Myocyte (in vitro differentiated cells): ENCODE data around the gene TARBP1. TPM values are rescaled to one million over a fixed set of nuclear protein-coding genes. Genes with fewer than 3 reads are reported as not detected.
"Not testable (repeated sequence)": the region's sequence is repeated elsewhere in the genome, so short reads cannot be mapped to it uniquely, and the experiment has no call there.

Experiments used
- DNase-seq: peaks from one replicate; pipeline ENCODE4 v3.0.0-alpha.2; 2012; ENCODE audit warnings: low read depth
- total RNA-seq: library from RNA; depleted of rRNA; stranded (reverse); fragments of >200 nt; gene quantifications from 2 replicates; pipeline ENCODE4 v1.2.3, GENCODE V29; 2014

Gene TARBP1
- total RNA-seq, 1 donor from 2014 or later, result 14.8 TPM

DNA sequence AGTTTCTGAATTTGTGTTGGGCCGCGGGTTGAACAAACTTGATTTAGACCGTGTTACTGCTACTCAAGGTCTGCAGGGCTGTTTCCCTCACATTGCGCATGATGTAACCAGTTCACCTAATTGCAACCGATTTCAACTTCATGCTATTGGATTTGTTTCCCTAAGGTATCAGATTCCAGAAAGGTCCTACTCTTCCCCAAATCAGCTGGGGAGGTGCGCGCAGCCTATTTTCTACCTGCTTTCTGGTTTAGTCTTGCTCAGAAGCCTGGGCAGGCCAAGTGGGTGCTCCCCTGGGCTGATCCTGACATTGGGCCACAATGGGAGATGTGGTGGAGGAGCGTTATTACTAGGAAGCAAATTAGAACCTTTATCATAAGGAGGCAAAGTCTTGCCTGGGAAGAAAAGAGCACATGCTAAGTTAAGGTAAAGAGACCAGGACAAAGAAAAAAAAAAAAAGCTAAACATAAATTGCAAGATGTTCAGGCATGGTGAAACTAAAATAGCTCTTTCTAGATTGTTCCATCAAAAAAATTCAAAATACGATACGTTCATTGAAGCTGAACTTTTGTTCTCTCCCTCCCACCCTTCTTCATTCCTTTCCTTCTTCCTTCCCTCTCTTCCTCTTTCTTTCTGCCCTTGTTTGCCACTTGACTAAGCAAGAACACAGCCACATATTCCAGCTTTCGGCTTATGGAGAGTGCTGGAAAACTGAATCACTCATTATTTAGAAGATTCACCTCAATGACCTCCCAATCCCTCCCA is 28.8 kb upstream of the TARBP1 start:
- DNase-seq, result no peak

DNA sequence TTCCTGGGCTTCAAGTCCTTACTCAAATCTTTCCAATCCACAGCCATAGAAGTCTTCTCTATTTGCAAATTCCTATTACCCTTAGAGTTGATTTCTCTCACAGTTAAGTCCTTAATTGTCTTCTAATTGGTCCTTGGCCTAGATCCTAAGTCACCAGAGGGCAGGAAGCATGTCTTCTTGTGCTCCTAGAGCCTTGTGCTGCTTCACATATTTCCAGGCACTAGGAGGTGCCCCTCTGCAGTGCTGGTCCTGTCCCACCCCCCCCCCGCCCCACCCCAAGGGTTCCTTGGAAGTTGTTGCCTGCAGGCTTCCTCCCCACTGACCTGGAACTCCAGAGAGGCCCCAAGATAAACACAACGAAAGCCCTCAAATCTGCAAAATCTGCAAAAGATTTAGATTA is 28.1 kb upstream of the TARBP1 start:
- DNase-seq, result no peak

DNA sequence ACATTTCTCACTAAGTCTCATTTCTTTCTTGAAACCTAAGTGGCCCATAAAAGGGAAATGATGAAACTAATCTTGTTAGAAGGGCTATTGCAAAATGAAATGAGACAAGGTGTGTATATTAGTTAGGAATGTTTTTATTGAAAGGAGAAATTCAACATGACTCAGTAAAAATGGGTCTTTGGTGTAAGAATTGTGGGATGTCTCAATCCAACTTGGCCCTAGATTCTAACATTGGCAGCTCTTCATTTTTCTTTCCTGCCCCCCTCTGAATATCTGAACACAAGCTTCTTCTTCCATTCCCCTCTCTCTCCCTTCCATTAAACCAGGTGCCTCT is 26.8 kb upstream of the TARBP1 start:
- no peak for DNase-seq

DNA sequence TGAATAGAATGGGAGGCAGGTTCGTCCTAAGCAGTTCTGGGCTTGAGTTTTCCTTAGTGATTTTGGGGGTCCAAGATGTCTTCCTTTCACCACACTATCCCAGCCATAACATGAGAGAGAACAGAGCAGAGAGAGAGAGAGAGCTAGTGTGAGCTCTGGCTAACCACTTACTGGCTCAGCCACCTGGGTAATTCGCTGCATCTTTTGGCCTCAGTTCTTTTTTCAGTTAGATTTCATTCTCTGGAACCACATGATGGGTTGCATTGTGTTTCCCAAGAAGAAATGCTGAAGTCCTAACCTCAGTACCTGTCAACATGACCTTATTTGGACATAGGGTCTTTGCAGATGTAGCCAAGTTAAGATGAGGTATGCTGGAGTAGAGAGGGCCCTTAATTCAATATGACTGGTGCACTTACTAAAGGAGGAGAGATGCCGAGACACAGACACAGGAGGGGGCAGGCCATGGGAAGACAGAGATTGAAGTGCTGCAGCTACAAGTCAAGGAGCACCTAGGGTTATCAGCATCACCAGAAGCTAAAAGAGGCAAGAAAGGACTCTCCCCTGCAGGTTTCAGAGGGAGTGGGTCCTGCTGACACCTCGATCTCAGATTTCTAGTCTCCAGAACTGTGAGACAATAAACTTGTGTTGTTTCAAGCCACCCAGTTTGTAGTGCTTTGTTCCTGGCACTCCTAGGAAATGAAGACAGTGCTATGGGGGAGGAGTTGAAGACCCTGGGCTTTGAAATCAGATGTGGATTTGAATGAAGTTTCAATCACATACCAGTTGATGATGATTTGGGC is 26.2 kb upstream of the TARBP1 start:
- no peak for DNase-seq

DNA sequence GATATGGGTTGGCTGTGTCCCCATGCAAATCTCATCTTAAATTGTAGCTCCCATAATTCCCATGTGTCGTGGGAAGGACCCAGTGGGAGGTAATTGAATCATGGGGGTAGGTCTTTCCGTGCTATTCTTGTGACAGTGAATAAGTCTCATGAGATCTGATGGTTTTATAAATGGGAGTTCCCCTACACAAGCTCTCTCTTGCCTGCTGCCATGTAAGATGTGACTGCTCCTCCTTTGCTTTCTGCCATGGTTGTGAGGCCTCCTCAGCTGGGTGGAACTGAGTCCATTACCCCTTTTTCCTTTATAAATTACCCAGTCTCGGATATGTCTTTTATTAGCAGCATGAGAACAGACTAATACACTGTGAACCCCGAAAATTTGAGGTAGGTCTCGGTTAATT is 25.3 kb upstream of the TARBP1 start:
- not testable (repeated sequence) for DNase-seq

DNA sequence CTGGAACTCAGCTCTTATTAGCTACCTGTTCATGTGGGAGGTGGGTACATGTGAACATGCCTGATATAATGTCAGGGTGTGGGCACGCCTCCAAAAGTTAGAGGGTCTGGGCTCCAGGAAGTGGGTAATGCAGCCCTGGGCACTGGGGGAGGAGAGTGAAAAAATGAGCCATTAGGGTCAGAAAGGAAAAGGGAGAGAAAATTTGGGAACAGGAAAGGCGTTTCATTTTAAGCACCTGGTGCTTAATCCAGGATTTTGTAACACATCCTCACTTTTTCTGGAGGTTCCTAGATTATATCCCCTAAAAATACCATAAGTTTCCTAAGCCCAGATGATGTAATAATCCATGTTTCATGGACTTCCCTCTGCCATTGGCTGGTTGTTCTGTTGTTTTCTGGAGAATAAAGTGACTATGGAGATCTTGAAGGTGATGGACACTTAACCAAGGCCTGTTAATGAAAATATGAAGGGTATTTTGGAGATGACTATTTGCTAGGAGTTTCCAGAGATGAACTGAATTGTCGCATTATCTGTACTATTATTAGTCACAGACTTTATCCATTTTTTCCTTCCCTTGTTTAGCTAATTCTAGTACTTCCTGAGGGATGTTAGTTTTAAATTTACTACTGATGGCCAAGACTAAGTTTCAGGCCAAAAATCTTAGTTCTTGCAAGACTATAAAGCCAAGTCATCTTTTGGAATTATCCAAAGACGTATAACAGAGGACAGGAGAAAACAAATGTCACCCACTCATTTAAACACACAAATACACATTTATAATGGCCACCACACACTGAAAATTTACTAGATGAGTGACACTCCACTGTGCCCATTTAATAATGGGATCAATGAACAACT is 24.4 kb upstream of the TARBP1 start:
- no peak for DNase-seq

DNA sequence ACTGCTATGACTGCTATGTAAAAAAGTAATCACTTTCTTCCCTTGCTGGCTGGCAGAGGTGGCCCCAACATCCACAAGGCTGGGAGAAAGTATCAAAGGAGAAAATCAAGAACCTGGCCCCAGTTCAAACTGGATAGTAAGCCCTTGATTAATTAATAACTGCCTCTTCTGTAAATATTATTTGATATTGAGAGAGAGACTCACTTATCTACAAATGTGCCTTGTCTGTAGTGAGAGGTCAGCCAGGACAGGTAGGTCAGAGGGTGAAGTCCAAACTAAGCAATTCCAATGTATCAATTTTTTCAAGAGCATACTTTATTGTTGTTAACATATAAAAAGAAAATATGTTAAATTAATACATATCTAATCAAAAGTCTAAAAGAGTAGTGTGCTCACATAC is 23.8 kb upstream of the TARBP1 start:
- DNase-seq, result no peak

DNA sequence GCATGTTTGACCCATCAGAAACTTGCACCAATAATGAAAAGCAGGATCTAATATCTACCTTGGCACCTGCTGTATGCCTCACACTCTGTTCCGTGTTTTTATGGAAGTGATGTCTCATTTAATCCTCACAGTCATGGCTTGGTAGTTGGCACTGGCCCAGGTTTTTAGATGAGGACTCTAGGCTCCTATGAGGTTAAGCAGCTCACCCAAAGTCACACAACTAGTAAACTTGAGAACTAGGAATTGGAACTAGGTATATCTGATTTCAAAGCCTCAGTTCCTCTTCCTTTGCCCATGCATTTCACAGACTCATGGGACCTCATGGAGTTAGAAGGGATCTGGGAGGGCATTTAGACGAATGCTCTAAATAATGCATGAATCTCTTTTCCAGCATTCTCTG is 21.3 kb upstream of the TARBP1 start:
- DNase-seq, result peak; percentile 60

DNA sequence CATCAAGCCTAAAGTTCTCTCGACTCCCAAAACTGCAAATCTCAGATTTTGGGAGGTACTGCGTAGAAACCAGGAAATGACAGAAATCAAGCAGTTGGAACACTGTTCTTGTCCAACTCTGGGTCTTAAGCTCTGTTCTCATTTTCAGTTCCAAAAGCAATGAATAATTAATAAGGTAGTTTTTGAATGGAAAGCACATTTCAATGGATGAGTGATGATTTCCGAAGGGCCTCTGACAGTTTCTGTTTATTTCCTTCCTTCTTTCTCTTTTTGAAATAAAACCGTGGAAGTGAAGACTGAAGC is 20.9 kb upstream of the TARBP1 start:
- DNase-seq, result no peak

DNA sequence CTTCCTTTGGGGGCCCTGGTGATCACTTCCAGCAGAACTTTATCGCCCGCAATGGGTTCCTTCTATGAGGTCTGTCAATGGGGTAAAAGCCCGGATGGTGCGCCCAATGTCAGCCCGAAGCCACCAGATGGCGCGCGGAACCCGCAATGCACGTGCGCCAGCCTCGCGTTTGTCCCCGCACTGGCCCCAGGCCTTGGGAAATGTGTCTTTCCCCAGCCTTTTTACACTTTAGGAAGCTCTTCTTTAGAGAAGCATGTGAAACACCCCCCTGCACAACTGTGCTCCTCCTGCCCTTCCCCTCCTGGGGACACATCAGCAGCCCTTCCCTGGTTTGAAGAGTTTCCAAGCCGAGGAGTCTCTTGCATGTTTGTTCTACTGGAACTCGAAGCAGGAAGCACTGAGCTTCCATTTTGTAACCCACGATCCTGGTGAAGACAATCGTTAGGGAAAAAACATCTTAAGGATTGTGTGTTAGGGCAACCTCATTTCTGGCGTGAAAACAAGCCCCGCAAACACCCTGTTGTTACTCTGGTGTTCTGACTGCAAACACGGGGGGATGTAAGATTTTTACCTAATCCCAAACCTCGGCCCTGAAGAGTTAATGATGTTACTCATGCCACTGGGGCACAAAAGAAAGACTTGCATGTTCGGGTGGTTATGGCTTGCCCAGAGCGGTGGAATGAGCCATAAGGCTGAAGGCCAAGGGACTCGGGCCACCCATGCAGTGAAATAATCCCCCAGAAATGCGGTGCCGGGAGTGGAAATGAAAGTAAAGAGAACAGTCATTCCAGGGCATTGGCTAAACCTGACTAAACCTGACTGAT is 20.4 kb upstream of the TARBP1 start:
- peak; percentile 89 for DNase-seq

DNA sequence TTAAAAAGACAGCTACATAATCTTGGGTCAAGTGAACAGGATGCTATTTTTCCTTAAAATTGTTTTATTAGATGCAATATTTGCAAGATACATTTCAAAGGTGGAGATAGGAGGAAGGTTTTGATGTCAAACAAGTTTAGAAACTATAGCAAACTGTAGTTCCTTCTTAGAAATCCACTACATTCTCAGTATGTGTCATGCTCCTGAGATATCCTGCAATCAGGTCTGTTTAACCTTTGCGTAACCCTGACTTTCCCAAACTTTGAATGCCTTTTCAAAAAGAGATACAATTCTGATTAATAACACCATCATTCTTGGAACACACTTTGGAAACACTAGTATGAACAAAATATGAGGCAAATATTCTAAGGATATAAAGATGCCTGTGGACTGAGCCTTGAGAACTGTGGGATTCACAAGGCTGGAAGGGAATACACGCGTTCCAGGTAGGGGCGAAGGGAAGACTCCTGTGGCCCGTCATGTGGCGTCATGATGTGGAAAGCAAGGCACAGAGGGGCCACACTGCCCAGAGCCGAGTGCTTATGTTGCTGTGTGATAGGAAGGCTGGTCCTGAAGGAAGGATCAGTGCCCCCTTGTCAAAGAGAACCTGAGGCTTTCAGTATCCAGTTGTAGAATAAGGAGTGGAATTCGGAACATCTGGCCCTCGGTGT is 19.6 kb upstream of the TARBP1 start:
- DNase-seq, result no peak

DNA sequence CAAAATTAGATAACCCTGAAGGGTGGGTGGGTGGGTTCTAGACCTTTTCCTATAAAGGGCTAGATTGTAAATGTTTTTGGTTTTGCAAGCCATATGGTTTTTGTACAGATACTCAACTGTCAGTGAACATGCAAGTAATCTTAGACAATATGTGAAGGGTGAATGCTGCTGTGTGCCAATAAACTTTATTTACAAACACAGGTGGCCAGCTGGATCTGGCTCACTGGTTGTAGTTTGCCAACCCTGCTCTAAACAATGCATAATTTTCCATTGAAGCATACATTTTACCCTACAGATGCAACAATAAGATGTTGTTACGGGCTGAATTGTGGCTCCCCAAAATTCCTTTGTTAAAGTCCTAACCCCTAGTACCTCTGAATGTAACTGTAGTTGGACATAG is 18.6 kb upstream of the TARBP1 start:
- no peak for DNase-seq

DNA sequence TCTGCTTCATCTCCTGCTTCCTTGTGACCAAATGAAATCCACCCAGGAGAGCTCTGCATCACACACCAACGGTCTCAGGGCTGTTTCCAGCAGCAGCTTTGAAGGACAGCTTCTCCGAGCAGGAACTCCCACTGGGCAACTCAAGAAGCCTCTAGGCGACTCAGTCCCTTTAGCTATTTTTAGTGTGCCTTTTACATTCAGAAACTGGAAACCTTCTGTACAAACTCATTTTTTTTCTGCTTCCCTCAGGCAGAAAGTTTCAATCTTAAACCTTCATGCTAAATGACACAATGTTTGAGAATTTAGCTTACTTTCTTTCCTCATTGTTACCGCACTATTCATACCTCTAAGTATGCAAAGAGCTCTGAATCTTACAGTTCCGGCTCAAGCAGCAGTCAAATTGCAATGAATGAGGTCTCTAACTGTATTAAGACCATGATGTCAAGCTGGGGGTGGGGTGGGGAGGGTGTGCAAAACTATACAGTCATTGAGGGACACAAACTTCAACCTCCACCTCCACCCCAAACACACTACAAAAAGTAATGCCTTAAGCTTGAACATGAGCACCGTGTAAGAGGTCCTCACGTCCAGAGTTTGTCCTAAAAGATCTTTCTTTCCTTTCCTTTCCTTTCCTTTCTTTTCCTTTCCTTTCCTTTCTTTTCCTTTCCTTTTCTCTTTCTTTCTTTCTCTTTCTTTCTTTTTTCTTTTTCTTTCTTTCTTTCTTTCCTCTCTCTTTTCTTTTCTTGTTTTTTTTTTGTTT is 16.4 kb upstream of the TARBP1 start:
- peak; percentile 65 for DNase-seq

DNA sequence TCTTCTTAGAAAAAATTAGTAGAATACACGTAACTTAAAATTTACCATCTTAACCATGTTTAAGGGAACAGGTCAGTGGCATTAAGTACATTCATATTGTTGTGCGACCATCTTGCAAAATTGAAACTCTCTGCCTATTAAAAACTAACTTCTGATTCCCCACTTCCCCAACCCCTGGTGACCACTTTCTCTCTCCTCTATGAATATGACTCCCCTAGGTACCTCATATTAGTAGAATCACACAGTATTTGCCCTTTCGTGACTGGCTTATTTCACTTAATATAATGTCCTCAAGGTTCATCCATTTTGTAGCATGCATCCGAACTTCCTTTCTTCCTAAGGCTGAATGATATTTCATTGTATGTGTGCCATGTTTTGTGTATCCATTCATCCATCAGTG is 15.1 kb upstream of the TARBP1 start:
- DNase-seq, result no peak

DNA sequence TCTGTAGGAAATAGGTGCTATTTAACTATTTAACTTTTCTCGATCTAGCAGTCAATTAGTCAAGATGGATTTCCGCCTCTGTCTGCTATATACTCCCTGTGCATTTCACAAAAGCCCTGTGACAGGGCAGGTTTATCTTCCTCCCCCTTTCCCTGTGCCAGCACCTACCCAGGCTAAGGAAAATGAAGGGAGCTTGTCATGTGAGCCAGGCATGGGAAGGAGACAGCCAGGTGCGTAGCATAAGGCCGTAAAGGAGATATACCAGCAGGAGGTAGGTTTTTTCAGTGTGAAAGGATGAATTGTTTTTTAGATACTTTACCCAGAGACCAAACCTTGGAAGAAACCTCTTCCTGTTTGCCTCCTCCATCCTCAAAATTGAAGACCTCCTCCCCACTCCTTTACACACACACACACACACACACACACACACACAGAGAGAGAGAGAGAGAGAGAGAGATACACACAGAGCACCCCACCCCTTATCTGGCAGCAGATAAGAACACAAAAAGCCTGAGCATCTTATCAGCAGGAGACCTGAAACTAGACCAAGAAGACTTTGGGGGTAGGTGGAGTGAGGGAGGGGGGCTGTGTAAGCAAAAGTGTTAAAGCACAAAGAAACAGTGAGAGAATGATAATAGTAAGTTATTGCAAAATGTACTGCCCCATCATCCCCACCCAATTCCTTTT is 12.0 kb upstream of the TARBP1 start:
- no peak for DNase-seq

DNA sequence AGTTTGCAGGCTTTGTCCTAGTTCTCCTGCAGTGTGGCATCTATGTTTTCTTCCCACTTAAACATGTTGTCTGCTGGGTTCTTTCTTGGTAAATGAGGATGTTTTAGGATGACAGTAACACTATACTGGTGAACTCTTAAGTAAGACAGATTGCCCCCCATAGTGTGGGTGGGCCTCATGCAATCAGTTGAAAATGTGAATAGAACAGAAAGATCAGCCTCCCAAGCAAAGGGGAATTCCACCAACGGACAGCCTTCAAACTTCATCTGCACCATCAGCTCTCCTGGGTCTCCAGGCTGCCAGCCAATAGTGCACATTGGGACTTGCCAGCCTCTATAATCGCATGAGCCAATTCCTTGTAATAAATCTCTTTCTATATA is 10.7 kb upstream of the TARBP1 start:
- no peak for DNase-seq

DNA sequence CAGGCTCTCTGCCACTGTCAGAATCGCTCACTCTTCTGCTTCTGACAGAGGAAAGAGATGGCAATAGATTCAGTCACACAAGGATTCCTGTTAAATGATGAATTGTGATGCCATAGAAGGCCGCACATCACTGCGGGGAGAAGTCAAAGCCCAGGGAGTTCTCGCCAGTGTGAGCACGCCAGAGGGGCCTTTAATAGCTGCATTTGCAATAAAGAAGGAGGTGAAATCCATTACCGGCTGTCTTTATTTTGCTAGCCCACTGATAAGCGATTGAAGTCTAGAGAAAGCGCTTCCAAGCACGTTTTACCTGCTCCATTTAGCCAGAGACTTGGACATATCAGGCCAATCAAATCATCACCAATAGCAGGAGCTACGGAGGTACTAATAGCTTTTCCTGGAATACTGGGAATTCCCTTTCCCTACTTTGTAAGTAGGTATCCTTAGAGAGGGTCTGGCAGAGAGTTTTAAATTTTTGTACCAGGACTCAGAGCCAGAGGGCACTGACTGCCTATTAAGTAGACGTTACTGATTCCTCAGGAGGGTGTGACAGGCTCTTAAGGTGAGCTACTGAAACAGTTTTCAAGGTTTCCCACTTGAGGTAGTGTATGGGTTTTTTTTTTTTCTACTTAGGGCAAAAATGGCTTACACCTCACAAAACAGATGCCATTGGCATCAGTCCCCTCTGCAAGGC is 10.2 kb upstream of the TARBP1 start:
- DNase-seq, result no peak

DNA sequence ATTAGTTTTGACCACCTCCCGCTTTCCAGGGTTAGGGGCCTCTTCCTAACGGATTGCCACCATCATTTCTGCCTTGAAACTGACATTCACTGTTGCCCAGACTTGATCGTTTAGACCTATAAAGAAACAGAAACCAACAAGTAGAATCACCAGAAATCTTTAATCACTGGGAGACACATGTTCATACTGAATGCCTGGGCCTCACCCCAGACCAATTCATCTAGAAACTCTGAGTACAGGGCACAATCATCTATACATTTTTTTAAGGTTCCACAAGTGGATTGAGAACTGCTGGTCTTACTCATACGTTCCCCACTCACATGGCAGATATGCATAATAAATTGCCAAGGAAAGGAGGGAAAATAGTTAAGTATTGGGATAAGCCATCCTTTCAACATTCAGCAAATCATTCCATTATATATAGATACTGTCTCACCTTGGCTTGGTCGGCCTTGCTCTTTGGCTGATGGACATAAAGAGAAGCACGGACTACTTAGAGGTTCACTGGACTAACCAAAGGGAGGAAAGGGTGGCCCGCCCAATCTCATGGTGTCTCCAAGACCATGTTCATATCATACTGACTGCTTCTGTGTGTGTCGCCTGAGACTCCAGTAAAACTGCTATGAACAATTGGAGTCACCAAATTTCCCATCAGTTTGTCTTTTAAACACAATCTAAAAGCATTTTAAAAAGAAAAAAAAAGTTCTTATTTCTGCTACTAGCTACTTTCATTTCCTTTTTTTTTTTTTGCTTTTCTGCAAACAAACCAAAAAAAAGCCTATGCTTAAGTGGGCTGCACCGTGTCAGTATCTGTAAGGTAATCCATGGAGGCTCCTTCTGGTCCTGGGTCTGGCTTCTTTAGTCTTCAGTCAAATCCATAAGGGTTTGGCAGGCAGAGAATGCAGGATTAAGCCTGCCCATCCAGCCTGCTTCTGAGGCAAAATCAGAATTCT is 9.4 kb upstream of the TARBP1 start:
- no peak for DNase-seq
